Dorsolateral prefrontal cortex (tissue), 118 donors: ENCODE measurements around the gene S100G. TPM values are rescaled to one million over a fixed set of nuclear protein-coding genes. Genes with fewer than 3 reads are reported as not detected.

Experiments used
- microRNA-seq, 43 experiments: library from miRNA; unstranded; fragments of <30 nt; microRNA quantifications; one replicate each; pipeline ENCODE4 v1.2.0, GENCODE V29; 2022
- total RNA-seq, 120 experiments: library from RNA; stranded (reverse); gene quantifications; one replicate each; pipeline versions ENCODE4 v1.2.3 to v1.2.4, GENCODE V29; 2022

The S100G gene
- total RNA-seq, 120 experiments from 2014 or later: not detected

Small RNAs within 50 kb of the gene (microRNA-seq; reads per million reads assigned to microRNA genes)
- 0 to 0.52 (median 0) reads per million in 43 experiments for gene MIR548AM

Other genes with a start within 250 kb of the S100G start
- 10 to 100 TPM in 71 of 120 experiments, 1 to 10 TPM in 49; 6.7 to 16.4 (median 10.4) TPM for gene CTPS2, start 62.5 kb downstream of the S100G start, total RNA-seq
- gene SYAP1, start 69.5 kb downstream of the S100G start, total RNA-seq: 10 to 100 TPM; 13.0 to 30.2 (median 19.5) TPM
- 10 to 100 TPM; 10.9 to 20.8 (median 16.2) TPM for gene TXLNG, start 136.3 kb downstream of the S100G start, total RNA-seq
- gene RBBP7, start 220.2 kb downstream of the S100G start, total RNA-seq: 100 to 1,000 TPM in 7 of 120 experiments, 10 to 100 TPM in 113; 52.6 to 124 (median 81.9) TPM